Spleen (tissue), 11 donors: ENCODE results near the gene CANT1. TPM values are rescaled to one million over a fixed set of nuclear protein-coding genes. Genes with fewer than 3 reads are reported as not detected.

Experiments used
- DNase-seq: peaks from one replicate; pipeline ENCODE4 v3.0.0-alpha.2; 2020
- H3K27ac ChIP-seq, 8 donors: fragments of 200-600 bp; sonication (generic) in 7 of 8; 1 replicate in 4 of 8; 2 replicates in 4 of 8; pipeline versions ENCODE4 v1.5.0 to v1.8.0; 2016 to 2021; ENCODE audit warnings: inconsistent platforms in 4 of 8, mild to moderate bottlenecking in 4 of 8, moderate library complexity in 1 of 8
- H3K27me3 ChIP-seq, 7 donors: fragments of 200-600 bp; sonication (generic) in 6 of 7; replicated peaks in 1 of 7; 1 replicate in 4 of 7; 2 replicates in 3 of 7; pipeline versions ENCODE4 v1.5.0 to v1.8.0; 2016 to 2021; ENCODE audit warnings: inconsistent platforms in 3 of 7, mild to moderate bottlenecking in 1 of 7
- H3K36me3 ChIP-seq, 6 donors: fragments of 200-600 bp; sonication (generic) in 5 of 6; 1 replicate in 4 of 6; 2 replicates in 2 of 6; pipeline versions ENCODE4 v1.5.0 to v1.8.0; 2016 to 2021; ENCODE audit warnings: inconsistent platforms in 2 of 6
- H3K4me1 ChIP-seq, 6 donors: fragments of 200-600 bp; sonication (generic) in 5 of 6; 1 replicate in 3 of 6; 2 replicates in 3 of 6; pipeline versions ENCODE4 v1.5.0 to v1.8.0; 2016 to 2021; ENCODE audit warnings: inconsistent platforms in 3 of 6
- H3K4me3 ChIP-seq, 8 donors: fragments of 200-600 bp; sonication (generic) in 7 of 8; 1 replicate in 4 of 8; 2 replicates in 4 of 8; pipeline versions ENCODE4 v1.5.0 to v1.8.0; 2016 to 2021; ENCODE audit warnings: inconsistent platforms in 4 of 8, mild to moderate bottlenecking in 4 of 8, moderate library complexity in 2 of 8
- H3K9me3 ChIP-seq, 8 donors: fragments of 200-600 bp; sonication (generic) in 7 of 8; 1 replicate in 4 of 8; 2 replicates in 4 of 8; pipeline versions ENCODE4 v1.5.0 to v1.8.0; 2016 to 2021; ENCODE audit warnings: inconsistent platforms in 4 of 8
- CTCF ChIP-seq, 11 experiments: fragments of 200-600 bp in 7 of 11; fragments of 450-650 bp in 4 of 11; sonication (generic) in 4 of 11; IDR thresholded peaks in 8 of 11; conservative IDR thresholded peaks in 3 of 11; 1 replicate in 7 of 11; 2 replicates in 4 of 11; pipeline versions ENCODE4 v1.4.0 to v1.8.0; 2016 to 2021; ENCODE audit warnings: antibody characterized with exemption in 11 of 11, inconsistent platforms in 4 of 11, mild to moderate bottlenecking in 1 of 11
- POLR2A ChIP-seq, 3 donors: fragments of 450-650 bp; IDR thresholded peaks; one replicate each; pipeline ENCODE4 v1.5.1; 2017; ENCODE audit warnings: antibody characterized with exemption in 3 of 3, mild to moderate bottlenecking in 1 of 3
- POLR2AphosphoS5 ChIP-seq, 3 donors: sonication (generic); formaldehyde crosslinking; IDR thresholded peaks; one replicate each; pipeline ENCODE4 v1.5.1; 2017; ENCODE audit warnings: antibody characterized with exemption in 3 of 3
- WGBS, 5 donors: extraction: QIAGEN DNeasy Blood & Tissue Kit in 3 of 5; methylation state at CpG; one replicate each; pipeline versions ENCODE4 v1.1.5 to v1.1.7; 2013 to 2018; 5-methylcytosine and 5-hydroxymethylcytosine counted together
- intact Hi-C: fragments of 100-400 bp; cut with DNase I; formaldehyde crosslinking; loops from one replicate; pipeline ENCODE4 v1.15.0; 2023; ENCODE audit warnings: low total_unique reads
- polyA plus RNA-seq, 3 donors: library from polyadenylated mRNA; stranded (reverse); fragments of 200-250 nt; gene quantifications; one replicate each; pipeline ENCODE4 v1.2.1, GENCODE V29; 2013
- total RNA-seq, 7 donors: library from RNA; depleted of rRNA in 3 of 7; stranded (reverse); fragments of >200 nt in 3 of 7; fragmentation: NEBNext Ultra II Directional in 4 of 7; extraction: Animal tissue kit (Norgen Biotek cat#: 25700) in 4 of 7; gene quantifications; one replicate each; pipeline versions ENCODE4 v1.1.0 to v1.2.1, GENCODE V29; 2016 to 2021
- donor health status: healthy with polysubstance abuse.
- donor health status: DM: no; HTN: no; CAD: no; lungs with moderate emphysema.
- donor health status: DM: no; HTN: no; CAD: no.
- donor health status: Bipolar disorder and iron deficiency.
- donor health status: healthy.
- donor health status: DM: no; HTN: no; CAD: no.
- donor health status: DM: yes; HTN: yes; CAD: no.

Gene CANT1
- total and polyA plus RNA-seq, 10 donors, result 11.2 to 76.6 (median 50.2) TPM

GRCh38 chr17:78971756-78972506 lies 37.6 kb downstream of the CANT1 start:
- TF ChIP-seq POLR2AphosphoS5 (IDR thresholded peaks at IDR 0.05) (no peak), CTCF (IDR thresholded peaks at IDR 0.05 in 8 of 11, conservative IDR thresholded peaks at IDR 0.05 in 3 of 11) (no peak), POLR2A (IDR thresholded peaks at IDR 0.05) (no peak)
- Histone ChIP-seq H3K27me3 (no peaks in the 10 kb centered on the region), H3K4me1 (peaks cover 8 to 64% (median 33%) of the 10 kb centered on the region in 6 donors), H3K27ac (peak overlapping the region in 7 of 8 donors; percentile 46 to 69 (median 55)), H3K9me3 (no peaks in the 10 kb centered on the region), H3K36me3 (peaks cover 0 to 21% (median 0%) of the 10 kb centered on the region in 6 donors), H3K4me3 (peak overlapping the region in 1 of 8 donors; percentile 36)
- no peak for DNase-seq
- 78 to 83% (median 82%) methylated on average over 22 of the region's 22 CpGs for WGBS, 5 donors
- intact Hi-C loops, result loop anchor here (5.0 kb wide), 1 partner anchor 110 kb away; no protein-coding TSS in a partner anchor

GRCh38 chr17:78970834-78971755 lies 38.5 kb downstream of the CANT1 start:
- Histone ChIP-seq H3K4me3 (peak overlapping the region in 1 of 8 donors; percentile 36), H3K9me3 (no peaks in the 10 kb centered on the region), H3K4me1 (peaks cover 7 to 58% (median 29%) of the 10 kb centered on the region in 6 donors), H3K36me3 (peaks cover 0 to 21% (median 0%) of the 10 kb centered on the region in 6 donors), H3K27ac (peak overlapping the region in 7 of 8 donors; percentile 46 to 69 (median 55)), H3K27me3 (no peaks in the 10 kb centered on the region)
- TF ChIP-seq POLR2A (IDR thresholded peaks at IDR 0.05) (no peak), CTCF (IDR thresholded peaks at IDR 0.05 in 8 of 11, conservative IDR thresholded peaks at IDR 0.05 in 3 of 11) (peak; percentile 79 to 97 (median 91)), POLR2AphosphoS5 (IDR thresholded peaks at IDR 0.05) (peak; percentile 56 to 67 (median 59))
- 36 to 50% (median 41%) methylated on average over 24 to 33 of the region's 33 CpGs for WGBS, 5 donors
- intact Hi-C loops, result loop anchor here (5.0 kb wide), 1 partner anchor 109 kb away; no protein-coding TSS in a partner anchor
- peak; percentile 92 for DNase-seq

- H3K36me3 ChIP-seq, result peaks cover 0 to 21% (median 0%) of the 10 kb centered on the region in 6 donors
- peaks cover 7 to 57% (median 28%) of the 10 kb centered on the region in 6 donors for H3K4me1 ChIP-seq
- TF ChIP-seq CTCF (IDR thresholded peaks at IDR 0.05 in 8 of 11, conservative IDR thresholded peaks at IDR 0.05 in 3 of 11) (no peak), POLR2AphosphoS5 (IDR thresholded peaks at IDR 0.05) (peak in 1 of 3 donors; percentile 4), POLR2A (IDR thresholded peaks at IDR 0.05) (no peak)
- no peak overlapping the region for H3K27ac ChIP-seq
- WGBS, 5 donors, result 65 to 100% (median 82%) methylated on average over 2 to 9 of the region's 9 CpGs
- DNase-seq, result no peak
- H3K9me3 ChIP-seq, result no peaks in the 10 kb centered on the region
- intact Hi-C loops, result loop anchor here (5.0 kb wide), 1 partner anchor 108 kb away; no protein-coding TSS in a partner anchor
- no peaks in the 10 kb centered on the region for H3K27me3 ChIP-seq
- H3K4me3 ChIP-seq, result no peak overlapping the region
These were observed 39.7 kb downstream of the CANT1 start for GRCh38 chr17:78969865-78970264.
